H1 (cell line): Measurements from ENCODE around the gene ARTN. TPM values are rescaled to one million over a fixed set of nuclear protein-coding genes. Genes with fewer than 3 reads are reported as not detected.

Source experiments
- CTCF ChIA-PET: fragments of 300-600 bp; sonication (Branson Sonifier 250); formaldehyde crosslinking; loops from one replicate; lab custom pipeline; 2021; ENCODE audit not compliant: partially characterized antibody; lab: Charles Lee
- POLR2A ChIA-PET: fragments of 300-600 bp; sonication (Branson Sonifier 250); formaldehyde crosslinking; loops from one replicate; lab custom pipeline; 2021; ENCODE audit warnings: inconsistent platforms; ENCODE audit not compliant: partially characterized antibody; lab: Charles Lee
- DNase-seq, 2 experiments: peaks; one replicate each; pipeline versions ENCODE4 v3.0.0 to v3.0.0-alpha.2; 2010 to 2022; ENCODE audit warnings: low spot score in 2 of 2, low read depth in 1 of 2, mixed read lengths in 1 of 2
- FAIRE-seq: peaks from 2 replicates; lab custom pipeline; 2011; peaks lifted over from hg19 to GRCh38; lab: Jason Lieb, UNC
- H2AFZ ChIP-seq: 2 replicates; pipeline ENCODE4 v1.8.1; 2012; ENCODE audit warnings: low read length, inconsistent platforms
- H2AK5ac ChIP-seq: 2 replicates; pipeline ENCODE4 v1.6.1; 2013; ENCODE audit warnings: low read depth, low read length
- H2BK120ac ChIP-seq: replicated peaks from 2 replicates; pipeline ENCODE3; 2013; ENCODE audit warnings: low read depth, low read length, inconsistent platforms
- H2BK12ac ChIP-seq: 2 replicates; pipeline ENCODE4 v1.6.1; 2013; ENCODE audit warnings: low read depth, low read length
- H2BK15ac ChIP-seq: 2 replicates; pipeline ENCODE4 v1.6.1; 2013; ENCODE audit warnings: low read length
- H2BK20ac ChIP-seq: 2 replicates; pipeline ENCODE4 v1.6.1; 2013; ENCODE audit warnings: low read length
- H2BK5ac ChIP-seq: 2 replicates; pipeline ENCODE4 v1.6.1; 2013; ENCODE audit warnings: low read depth, low read length
- H3K14ac ChIP-seq: 2 replicates; pipeline ENCODE4 v1.6.1; 2013; ENCODE audit warnings: inconsistent platforms; ENCODE audit not compliant: insufficient read length
- H3K18ac ChIP-seq: 2 replicates; pipeline ENCODE4 v1.6.1; 2013; ENCODE audit warnings: low read length; ENCODE audit errors: extremely low read depth
- H3K23ac ChIP-seq: 2 replicates; pipeline ENCODE4 v1.6.1; 2013; ENCODE audit warnings: inconsistent platforms; ENCODE audit not compliant: insufficient read length
- H3K23me2 ChIP-seq: 2 replicates; pipeline ENCODE4 v1.6.1; 2013; ENCODE audit warnings: low read depth, low read length
- H3K27ac ChIP-seq: 2 replicates; pipeline ENCODE4 v1.6.1; 2011; ENCODE audit warnings: low read depth, low read length, inconsistent platforms
- H3K27me3 ChIP-seq, 4 experiments: replicated peaks in 1 of 4; 1 replicate in 1 of 4; 2 replicates in 3 of 4; pipeline versions ENCODE4 v1.6.1 to v1.8.1; 2011 to 2013; ENCODE audit warnings: low read length in 3 of 4, mild to moderate bottlenecking in 3 of 4, inconsistent platforms in 2 of 4, mixed read lengths in 2 of 4, moderate library complexity in 1 of 4; ENCODE audit not compliant: control insufficient read depth in 3 of 4, insufficient read depth in 3 of 4; ENCODE audit errors: extremely low read depth in 1 of 4
- H3K36me3 ChIP-seq, 4 experiments: 2 replicates each; pipeline versions ENCODE4 v1.6.1 to v1.8.1; 2011 to 2013; ENCODE audit warnings: mild to moderate bottlenecking in 4 of 4, low read length in 3 of 4, moderate library complexity in 2 of 4, control low read depth in 1 of 4, inconsistent platforms in 1 of 4; ENCODE audit not compliant: insufficient read depth in 4 of 4, control insufficient read depth in 2 of 4
- H3K4ac ChIP-seq: replicated peaks from 2 replicates; pipeline ENCODE3; 2013; ENCODE audit warnings: low read length, low read depth, mixed read lengths, inconsistent platforms; ENCODE audit not compliant: insufficient read length
- H3K4me1 ChIP-seq, 4 experiments: replicated peaks in 1 of 4; 1 replicate in 1 of 4; 2 replicates in 3 of 4; pipeline versions ENCODE4 v1.6.1 to v1.8.1; 2011 to 2013; ENCODE audit warnings: low read length in 3 of 4, inconsistent platforms in 2 of 4, mixed read lengths in 1 of 4; ENCODE audit not compliant: insufficient read depth in 4 of 4, control insufficient read depth in 3 of 4
- H3K4me2 ChIP-seq, 2 experiments: 2 replicates each; pipeline versions ENCODE4 v1.6.1 to v1.8.1; 2011 to 2013; ENCODE audit warnings: low read depth in 2 of 2, low read length in 2 of 2, control low read depth in 1 of 2, inconsistent platforms in 1 of 2, mild to moderate bottlenecking in 1 of 2; ENCODE audit not compliant: insufficient read depth in 1 of 2
- H3K4me3 ChIP-seq, 4 experiments: fragments of 200-600, 300-600 bp in 1 of 4; sonication (generic), shearing (Covaris generic), sonication (Bioruptor Twin) in 1 of 4; 2 replicates each; pipeline versions ENCODE4 v1.5.1 to v1.8.1; 2011 to 2016; ENCODE audit warnings: low read length in 4 of 4, low read depth in 3 of 4, control low read depth in 2 of 4, inconsistent platforms in 2 of 4, mild to moderate bottlenecking in 2 of 4, mixed read lengths in 1 of 4, moderate library complexity in 1 of 4; ENCODE audit not compliant: insufficient read depth in 2 of 4; ENCODE audit errors: extremely low read depth in 1 of 4
- H3K56ac ChIP-seq: replicated peaks from 2 replicates; pipeline ENCODE3; 2013; ENCODE audit warnings: low read depth, mild to moderate bottlenecking, mixed read lengths, low read length, inconsistent platforms; ENCODE audit not compliant: insufficient read length
- H3K79me1 ChIP-seq: 2 replicates; pipeline ENCODE4 v1.6.1; 2013; ENCODE audit warnings: low read depth, low read length, control low read depth
- H3K79me2 ChIP-seq, 2 experiments: 2 replicates each; pipeline versions ENCODE4 v1.6.1 to v1.8.1; 2012 to 2013; ENCODE audit warnings: low read length in 2 of 2, mild to moderate bottlenecking in 2 of 2, inconsistent platforms in 1 of 2; ENCODE audit not compliant: insufficient read depth in 2 of 2, control insufficient read depth in 1 of 2
- H3K9ac ChIP-seq, 4 experiments: replicated peaks in 1 of 4; 1 replicate in 1 of 4; 2 replicates in 3 of 4; pipeline versions ENCODE4 v1.6.1 to v1.8.1; 2011 to 2013; ENCODE audit warnings: low read depth in 3 of 4, low read length in 3 of 4, control low read depth in 2 of 4, mild to moderate bottlenecking in 2 of 4, moderate library complexity in 2 of 4, inconsistent platforms in 1 of 4; ENCODE audit errors: extremely low read depth in 1 of 4
- H3K9me3 ChIP-seq, 2 experiments: 2 replicates each; pipeline versions ENCODE4 v1.6.1 to v1.8.1; 2012 to 2013; ENCODE audit warnings: mild to moderate bottlenecking in 2 of 2, moderate library complexity in 2 of 2, control low read depth in 1 of 2, inconsistent platforms in 1 of 2, low read depth in 1 of 2, low read length in 1 of 2, mixed read lengths in 1 of 2; ENCODE audit not compliant: insufficient read depth in 2 of 2
- H4K20me1 ChIP-seq, 2 experiments: replicated peaks in 1 of 2; 2 replicates each; pipeline versions ENCODE3 to v1.8.1; 2011 to 2013; ENCODE audit warnings: inconsistent platforms in 2 of 2, low read length in 2 of 2, mild to moderate bottlenecking in 1 of 2; ENCODE audit not compliant: insufficient read depth in 2 of 2, control insufficient read depth in 1 of 2
- H4K5ac ChIP-seq: 2 replicates; pipeline ENCODE4 v1.6.1; 2013; ENCODE audit warnings: low read length, low read depth, mixed read lengths, inconsistent platforms; ENCODE audit not compliant: insufficient read length
- H4K8ac ChIP-seq: 2 replicates; pipeline ENCODE4 v1.8.0; 2013; ENCODE audit warnings: mild to moderate bottlenecking, moderate library complexity, low read length, inconsistent platforms; ENCODE audit not compliant: insufficient read depth; ENCODE audit errors: extremely low read depth
- H4K91ac ChIP-seq: replicated peaks from 2 replicates; pipeline ENCODE3; 2013; ENCODE audit warnings: low read length, mixed read lengths, inconsistent platforms; ENCODE audit not compliant: insufficient read length
- EGR1 ChIP-seq: IDR thresholded peaks from 2 replicates; pipeline ENCODE4 v1.6.1; 2011; ENCODE audit warnings: low read depth, low read length, borderline replicate concordance
- EP300 ChIP-seq, 2 experiments: IDR thresholded peaks; 1 replicate in 1 of 2; 2 replicates in 1 of 2; pipeline ENCODE4 v1.6.1; 2011 to 2012; ENCODE audit warnings: low read depth in 2 of 2, low read length in 2 of 2, mild to moderate bottlenecking in 2 of 2, borderline replicate concordance in 1 of 2, inconsistent platforms in 1 of 2, moderate library complexity in 1 of 2
- NRF1 ChIP-seq: IDR thresholded peaks from 2 replicates; pipeline ENCODE4 v1.6.1; 2011; ENCODE audit warnings: mild to moderate bottlenecking, low read depth, low read length, improper control_type of control experiment
- TAF7 ChIP-seq: optimal IDR thresholded peaks from 2 replicates; pipeline ENCODE3; 2011; ENCODE audit warnings: low read depth, mild to moderate bottlenecking, inconsistent platforms, low read length, moderate library complexity, borderline replicate concordance
- WGBS, 2 experiments: shearing (Covaris generic) in 1 of 2; methylation state at CpG; one replicate each; pipeline versions ENCODE4 v1.1.6 to v1.1.7; 2013 to 2015; ENCODE audit warnings: low lambda C conversion rate in 2 of 2, mixed read lengths in 2 of 2, inconsistent platforms in 1 of 2, low coverage in 1 of 2, missing lambda C conversion rate in 1 of 2; ENCODE audit not compliant: insufficient replicate concordance in 2 of 2, insufficient coverage in 1 of 2, insufficient read length in 1 of 2; ENCODE audit errors: extremely low coverage in 1 of 2, missing lambda C conversion rate in 1 of 2; 5-methylcytosine and 5-hydroxymethylcytosine counted together
- polyA plus RNA-seq, 7 experiments: library from polyadenylated mRNA; depleted of rRNA in 3 of 7; stranded (reverse) in 5 of 7; unstranded in 2 of 7; fragments of >200 nt in 5 of 7; fragments of 200-250 nt in 2 of 7; gene quantifications; 1 replicate in 5 of 7; 2 replicates in 1 of 7; 4 replicates in 1 of 7; pipeline versions ENCODE4 v1.2.1 to v1.2.3, GENCODE V29; 2011 to 2013; ENCODE audit warnings: missing spikeins in 2 of 7, mixed read lengths in 2 of 7
- total RNA-seq: library from RNA; stranded (reverse); fragmentation: NEBNext Ultra II Directional; extraction: Animal tissue kit (Norgen Biotek cat#: 25700); gene quantifications from 2 replicates; pipeline ENCODE4 v1.2.1, GENCODE V29; 2021

ARTN gene
- total and polyA plus RNA-seq, 2 of the 8 experiments (the other 6 are each of a cell fraction or from before 2014, with no cell fraction given) = 13.5 to 22.7 TPM

DNA sequence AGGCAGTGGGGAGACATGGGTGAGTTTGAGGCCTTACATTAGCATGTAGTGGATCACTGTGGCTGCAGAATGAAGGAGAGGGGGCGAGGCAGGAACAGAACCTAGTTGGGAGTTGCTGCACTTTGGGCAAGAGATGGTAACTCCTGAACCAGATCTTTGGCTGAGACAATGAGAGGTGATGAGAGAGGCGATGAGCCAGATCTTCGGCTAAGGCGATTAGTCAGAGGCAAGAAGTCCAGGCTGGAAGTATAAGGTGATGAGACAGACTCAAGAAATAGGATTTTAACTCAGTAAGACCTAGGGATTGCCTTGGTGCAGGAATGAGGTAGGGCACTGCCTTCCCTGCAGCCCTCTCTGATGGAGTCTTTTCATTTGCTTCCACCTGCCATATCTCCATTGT, 9.1 kb upstream of the ARTN start:
- no peak overlapping the region for H2BK20ac ChIP-seq
- no peak overlapping the region for H3K4me3 ChIP-seq
- H4K5ac ChIP-seq = no peak overlapping the region
- H3K4me2 ChIP-seq = no peak overlapping the region
- H3K9me3 ChIP-seq = no peaks in the 10 kb centered on the region
- ChIA-PET CTCF (interaction anchor here (1.0 to 18.6 kb wide), 6 partner anchors 11 to 156 kb away, joined by 3 to 618 read pairs (median 4); partner anchors contain the start of gene ARTN), POLR2A (interaction anchor here (1.1 to 1.6 kb wide), 3 partner anchors 9 to 15 kb away, joined by 3 to 4 read pairs (median 3); no protein-coding TSS in a partner anchor)
- H2BK120ac ChIP-seq = no peak overlapping the region
- FAIRE-seq = no peak
- no peaks in the 10 kb centered on the region for H3K36me3 ChIP-seq
- no peaks in the 10 kb centered on the region for H3K23me2 ChIP-seq
- no peaks in the 10 kb centered on the region for H3K79me1 ChIP-seq
- no peak for DNase-seq
- no peak overlapping the region for H2AFZ ChIP-seq
- H3K27me3 ChIP-seq = no peaks in the 10 kb centered on the region
- H4K20me1 ChIP-seq = no peaks in the 10 kb centered on the region
- H3K56ac ChIP-seq = no peak overlapping the region
- H2BK12ac ChIP-seq = no peak overlapping the region
- H4K91ac ChIP-seq = no peak overlapping the region
- H3K4me1 ChIP-seq = no peaks in the 10 kb centered on the region
- no peak overlapping the region for H2BK5ac ChIP-seq
- H3K23ac ChIP-seq = no peak overlapping the region
- WGBS, 2 experiments = 73% methylated on average over 4 of the region's 4 CpGs; no CpG with 5 or more reads in 1 of the 2 experiments
- H3K27ac ChIP-seq = no peak overlapping the region
- no peak overlapping the region for H3K14ac ChIP-seq
- H4K8ac ChIP-seq = no peak overlapping the region
- no peak overlapping the region for H3K18ac ChIP-seq
- H3K9ac ChIP-seq = no peak overlapping the region
- no peaks in the 10 kb centered on the region for H3K79me2 ChIP-seq
- no peak for TF ChIP-seq EGR1
- no peak for TF ChIP-seq EP300 (IDR thresholded peaks at IDR 0.05; ENCODE audit: borderline replicate concordance in 1 of 2, low read depth in 2 of 2, low read length in 2 of 2)
- no peak for TF ChIP-seq NRF1
- TF ChIP-seq TAF7 = no peak
- no peak overlapping the region for H3K4ac ChIP-seq
- H2BK15ac ChIP-seq = no peak overlapping the region
- H2AK5ac ChIP-seq = no peak overlapping the region
